CD14-positive monocyte (primary cell): ENCODE results near the gene KAZN. TPM values are rescaled to one million over a fixed set of nuclear protein-coding genes. Genes with fewer than 3 reads are reported as not detected.

ENCODE experiments used
- DNase-seq, 3 donors: peaks; one replicate each; pipeline ENCODE4 v3.0.0-alpha.2; 2011 to 2022
- H2AFZ ChIP-seq: 2 replicates; pipeline ENCODE4 v1.6.0; 2012; ENCODE audit warnings: mild to moderate bottlenecking, low read depth, low read length, inconsistent platforms; ENCODE audit not compliant: insufficient read depth, poor library complexity, severe bottlenecking
- H3K27ac ChIP-seq, 2 donors: 1 replicate in 1 of 2; 2 replicates in 1 of 2; pipeline ENCODE4 v1.5.1; 2012 to 2013; ENCODE audit warnings: low read length in 2 of 2, control low read depth in 1 of 2, inconsistent platforms in 1 of 2, low read depth in 1 of 2, mild to moderate bottlenecking in 1 of 2
- H3K27me3 ChIP-seq, 2 donors: one replicate each; pipeline versions ENCODE4 v1.6.0 to v1.6.1; 2011 to 2013; ENCODE audit warnings: low read length in 2 of 2; ENCODE audit not compliant: control insufficient read depth in 2 of 2, insufficient read depth in 2 of 2
- H3K36me3 ChIP-seq, 2 donors: replicated peaks in 1 of 2; 1 replicate in 1 of 2; 2 replicates in 1 of 2; pipeline versions ENCODE4 v1.5.1 to v1.6.1; 2012 to 2013; ENCODE audit warnings: low read length in 2 of 2, control low read depth in 1 of 2, inconsistent platforms in 1 of 2, mild to moderate bottlenecking in 1 of 2; ENCODE audit not compliant: insufficient read depth in 2 of 2, control insufficient read depth in 1 of 2
- H3K4me1 ChIP-seq, 2 donors: 1 replicate in 1 of 2; 2 replicates in 1 of 2; pipeline versions ENCODE4 v1.5.1 to v1.6.1; 2012 to 2013; ENCODE audit warnings: low read length in 2 of 2, control low read depth in 1 of 2, inconsistent platforms in 1 of 2, mild to moderate bottlenecking in 1 of 2, moderate library complexity in 1 of 2; ENCODE audit not compliant: insufficient read depth in 2 of 2, control insufficient read depth in 1 of 2
- H3K4me2 ChIP-seq: replicated peaks from 2 replicates; pipeline ENCODE3; 2012; ENCODE audit warnings: low read length, moderate library complexity, mild to moderate bottlenecking; ENCODE audit not compliant: poor library complexity, severe bottlenecking; ENCODE audit errors: extremely low read depth
- H3K4me3 ChIP-seq, 3 experiments: fragments of 200-600 bp in 1 of 3; sonication (generic) in 1 of 3; replicated peaks in 1 of 3; 1 replicate in 2 of 3; 2 replicates in 1 of 3; pipeline ENCODE4 v1.5.1; 2011 to 2013; ENCODE audit warnings: low read length in 3 of 3, mild to moderate bottlenecking in 3 of 3, control low read depth in 2 of 3, low read depth in 2 of 3, inconsistent platforms in 1 of 3, moderate library complexity in 1 of 3
- H3K79me2 ChIP-seq: 2 replicates; pipeline ENCODE4 v1.6.0; 2012; ENCODE audit warnings: mild to moderate bottlenecking, control low read depth, inconsistent platforms, low read length, moderate library complexity; ENCODE audit not compliant: insufficient read depth
- H3K9ac ChIP-seq: 2 replicates; pipeline ENCODE4 v1.6.0; 2017; ENCODE audit warnings: low read length, mild to moderate bottlenecking; ENCODE audit not compliant: insufficient read depth, poor library complexity, severe bottlenecking
- H3K9me3 ChIP-seq, 2 donors: replicated peaks in 1 of 2; 1 replicate in 1 of 2; 2 replicates in 1 of 2; pipeline versions ENCODE4 v1.5.1 to v1.6.1; 2012 to 2013; ENCODE audit warnings: low read length in 2 of 2, control low read depth in 1 of 2; ENCODE audit not compliant: control insufficient read depth in 1 of 2, insufficient read depth in 1 of 2
- H4K20me1 ChIP-seq: 2 replicates; pipeline ENCODE4 v1.6.0; 2012; ENCODE audit warnings: mild to moderate bottlenecking, low read length, control low read depth, moderate library complexity; ENCODE audit not compliant: insufficient read depth
- H3K27ac Mint-ChIP-seq, 7 donors: one replicate each; pipeline ENCODE4 v1.8.0; 2020; ENCODE audit warnings: mild to moderate bottlenecking in 7 of 7, mixed read lengths in 7 of 7, moderate library complexity in 6 of 7, inconsistent platforms in 2 of 7
- H3K27me3 Mint-ChIP-seq, 3 donors: one replicate each; pipeline ENCODE4 v1.8.0; 2021 to 2022; ENCODE audit warnings: low read depth in 3 of 3, mild to moderate bottlenecking in 3 of 3, mixed read lengths in 3 of 3, moderate library complexity in 3 of 3, inconsistent platforms in 1 of 3
- H3K36me3 Mint-ChIP-seq, 2 donors: one replicate each; pipeline ENCODE4 v1.8.0; 2020; ENCODE audit warnings: mixed read lengths in 2 of 2, inconsistent platforms in 1 of 2, mild to moderate bottlenecking in 1 of 2
- H3K4me1 Mint-ChIP-seq: one replicate; pipeline ENCODE4 v1.8.0; 2020; ENCODE audit warnings: mild to moderate bottlenecking, mixed read lengths
- H3K4me3 Mint-ChIP-seq, 2 donors: one replicate each; pipeline ENCODE4 v1.8.0; 2020; ENCODE audit warnings: mild to moderate bottlenecking in 2 of 2, mixed read lengths in 2 of 2, moderate library complexity in 1 of 2
- H3K9me3 Mint-ChIP-seq, 7 donors: one replicate each; pipeline ENCODE4 v1.8.0; 2020 to 2022; ENCODE audit warnings: mixed read lengths in 7 of 7, mild to moderate bottlenecking in 6 of 7, moderate library complexity in 6 of 7, inconsistent platforms in 2 of 7
- CTCF ChIP-seq: fragments of 200-600 bp; IDR thresholded peaks from one replicate; pipeline ENCODE4 v1.8.0; 2022; ENCODE audit warnings: antibody characterized with exemption, mild to moderate bottlenecking
- WGBS: methylation state at CpG from one replicate; pipeline ENCODE4 v1.1.5; 2013; ENCODE audit warnings: missing lambda C conversion rate; ENCODE audit not compliant: insufficient coverage; 5-methylcytosine and 5-hydroxymethylcytosine counted together
- intact Hi-C, 2 donors: fragments of 100-400 bp; cut with micrococcal nuclease; formaldehyde crosslinking; loops; one replicate each; pipeline versions ENCODE4 v1.15.0 to v1.15.1; 2023
- polyA plus RNA-seq, 3 donors: library from polyadenylated mRNA; depleted of rRNA in 1 of 3; unstranded in 2 of 3; stranded (reverse) in 1 of 3; fragments of 300-500 nt in 2 of 3; fragments of >200 nt in 1 of 3; fragmentation: Illumina TruSeq in 2 of 3; gene quantifications; 1 replicate in 2 of 3; 2 replicates in 1 of 3; pipeline ENCODE4 v1.2.3, GENCODE V29; 2012 to 2021

KAZN gene
- polyA plus RNA-seq, 3 donors: not detected

GRCh38 chr1:14687147-14687546, 88.7 kb downstream of the KAZN start:
- peaks cover 3% of the 10 kb centered on the region in 2 donors for H3K9me3 ChIP-seq
- no peak overlapping the region for H3K9ac ChIP-seq
- H3K27me3 ChIP-seq: no peaks in the 10 kb centered on the region
- 96% methylated on average over 3 of the region's 4 CpGs for WGBS
- H3K4me3 Mint-ChIP-seq: no peak overlapping the region
- no peaks in the 10 kb centered on the region for H3K36me3 Mint-ChIP-seq
- no peak overlapping the region for H3K27ac ChIP-seq
- H3K4me1 ChIP-seq: no peaks in the 10 kb centered on the region
- H3K79me2 ChIP-seq: no peaks in the 10 kb centered on the region
- H3K27ac Mint-ChIP-seq: no peak overlapping the region
- H3K9me3 Mint-ChIP-seq: peaks cover 0 to 7% (median 4%) of the 10 kb centered on the region in 7 donors
- peaks cover 0 to 7% (median 1%) of the 10 kb centered on the region in 3 donors for H3K27me3 Mint-ChIP-seq
- no peak overlapping the region for H3K4me2 ChIP-seq
- DNase-seq: no peak
- no peaks in the 10 kb centered on the region for H4K20me1 ChIP-seq
- intact Hi-C loops: no loop called here
- no peaks in the 10 kb centered on the region for H3K36me3 ChIP-seq
- no peak overlapping the region for H2AFZ ChIP-seq
- TF ChIP-seq CTCF: no peak
- H3K4me1 Mint-ChIP-seq: no peaks in the 10 kb centered on the region
- H3K4me3 ChIP-seq: no peak overlapping the region

GRCh38 chr1:14689996-14690615, 91.6 kb downstream of the KAZN start:
- peaks cover 0 to 3% of the 10 kb centered on the region in 2 donors for H3K9me3 ChIP-seq
- no peak overlapping the region for H3K27ac Mint-ChIP-seq
- no peaks in the 10 kb centered on the region for H3K79me2 ChIP-seq
- H3K27ac ChIP-seq: no peak overlapping the region
- H3K27me3 ChIP-seq: no peaks in the 10 kb centered on the region
- no peak for DNase-seq
- no peaks in the 10 kb centered on the region for H3K36me3 ChIP-seq
- no peak overlapping the region for H3K4me2 ChIP-seq
- H3K4me1 Mint-ChIP-seq: no peaks in the 10 kb centered on the region
- no peak overlapping the region for H3K9ac ChIP-seq
- H3K36me3 Mint-ChIP-seq: no peaks in the 10 kb centered on the region
- no peak for TF ChIP-seq CTCF
- no peak overlapping the region for H3K4me3 Mint-ChIP-seq
- H3K9me3 Mint-ChIP-seq: peaks cover 0 to 7% (median 2%) of the 10 kb centered on the region in 7 donors
- no peak overlapping the region for H3K4me3 ChIP-seq
- 98% methylated on average over 8 of the region's 15 CpGs for WGBS
- intact Hi-C loops: no loop called here
- no peak overlapping the region for H2AFZ ChIP-seq
- H3K4me1 ChIP-seq: no peaks in the 10 kb centered on the region
- peaks cover 0 to 7% (median 4%) of the 10 kb centered on the region in 3 donors for H3K27me3 Mint-ChIP-seq
- H4K20me1 ChIP-seq: no peaks in the 10 kb centered on the region
